ENCODE results near the gene ADSS1. TPM values are rescaled to one million over a fixed set of nuclear protein-coding genes. Genes with fewer than 3 reads are reported as not detected.

ADSS1 gene
- total and polyA plus RNA-seq, 4 donors = 1.8 to 18.8 (median 12.2) TPM

DNA sequence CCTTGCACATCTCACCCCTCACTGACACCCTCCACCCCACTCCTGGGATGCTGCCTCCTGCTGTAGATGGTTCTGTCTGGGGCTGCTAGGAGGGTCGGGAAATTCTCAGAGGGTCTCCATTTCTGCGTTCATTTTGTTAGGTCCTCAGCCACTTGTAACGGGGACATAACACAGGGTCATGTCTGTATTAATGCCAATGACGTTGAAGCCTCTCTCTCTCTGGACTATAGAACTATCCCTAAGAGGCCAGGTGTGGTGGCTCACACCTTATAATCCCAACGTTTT lies 43.5 kb downstream of the ADSS1 start:
- TF ChIP-seq SP1 (IDR thresholded peaks at IDR 0.05) = no peak
- TF ChIP-seq, protein P1, sequence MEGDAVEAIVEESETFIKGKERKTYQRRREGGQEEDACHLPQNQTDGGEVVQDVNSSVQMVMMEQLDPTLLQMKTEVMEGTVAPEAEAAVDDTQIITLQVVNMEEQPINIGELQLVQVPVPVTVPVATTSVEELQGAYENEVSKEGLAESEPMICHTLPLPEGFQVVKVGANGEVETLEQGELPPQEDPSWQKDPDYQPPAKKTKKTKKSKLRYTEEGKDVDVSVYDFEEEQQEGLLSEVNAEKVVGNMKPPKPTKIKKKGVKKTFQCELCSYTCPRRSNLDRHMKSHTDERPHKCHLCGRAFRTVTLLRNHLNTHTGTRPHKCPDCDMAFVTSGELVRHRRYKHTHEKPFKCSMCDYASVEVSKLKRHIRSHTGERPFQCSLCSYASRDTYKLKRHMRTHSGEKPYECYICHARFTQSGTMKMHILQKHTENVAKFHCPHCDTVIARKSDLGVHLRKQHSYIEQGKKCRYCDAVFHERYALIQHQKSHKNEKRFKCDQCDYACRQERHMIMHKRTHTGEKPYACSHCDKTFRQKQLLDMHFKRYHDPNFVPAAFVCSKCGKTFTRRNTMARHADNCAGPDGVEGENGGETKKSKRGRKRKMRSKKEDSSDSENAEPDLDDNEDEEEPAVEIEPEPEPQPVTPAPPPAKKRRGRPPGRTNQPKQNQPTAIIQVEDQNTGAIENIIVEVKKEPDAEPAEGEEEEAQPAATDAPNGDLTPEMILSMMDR (IDR thresholded peaks at IDR 0.05; ENCODE audit: low read depth, low read length, missing input control) = no peak
- TF ChIP-seq, protein P2, sequence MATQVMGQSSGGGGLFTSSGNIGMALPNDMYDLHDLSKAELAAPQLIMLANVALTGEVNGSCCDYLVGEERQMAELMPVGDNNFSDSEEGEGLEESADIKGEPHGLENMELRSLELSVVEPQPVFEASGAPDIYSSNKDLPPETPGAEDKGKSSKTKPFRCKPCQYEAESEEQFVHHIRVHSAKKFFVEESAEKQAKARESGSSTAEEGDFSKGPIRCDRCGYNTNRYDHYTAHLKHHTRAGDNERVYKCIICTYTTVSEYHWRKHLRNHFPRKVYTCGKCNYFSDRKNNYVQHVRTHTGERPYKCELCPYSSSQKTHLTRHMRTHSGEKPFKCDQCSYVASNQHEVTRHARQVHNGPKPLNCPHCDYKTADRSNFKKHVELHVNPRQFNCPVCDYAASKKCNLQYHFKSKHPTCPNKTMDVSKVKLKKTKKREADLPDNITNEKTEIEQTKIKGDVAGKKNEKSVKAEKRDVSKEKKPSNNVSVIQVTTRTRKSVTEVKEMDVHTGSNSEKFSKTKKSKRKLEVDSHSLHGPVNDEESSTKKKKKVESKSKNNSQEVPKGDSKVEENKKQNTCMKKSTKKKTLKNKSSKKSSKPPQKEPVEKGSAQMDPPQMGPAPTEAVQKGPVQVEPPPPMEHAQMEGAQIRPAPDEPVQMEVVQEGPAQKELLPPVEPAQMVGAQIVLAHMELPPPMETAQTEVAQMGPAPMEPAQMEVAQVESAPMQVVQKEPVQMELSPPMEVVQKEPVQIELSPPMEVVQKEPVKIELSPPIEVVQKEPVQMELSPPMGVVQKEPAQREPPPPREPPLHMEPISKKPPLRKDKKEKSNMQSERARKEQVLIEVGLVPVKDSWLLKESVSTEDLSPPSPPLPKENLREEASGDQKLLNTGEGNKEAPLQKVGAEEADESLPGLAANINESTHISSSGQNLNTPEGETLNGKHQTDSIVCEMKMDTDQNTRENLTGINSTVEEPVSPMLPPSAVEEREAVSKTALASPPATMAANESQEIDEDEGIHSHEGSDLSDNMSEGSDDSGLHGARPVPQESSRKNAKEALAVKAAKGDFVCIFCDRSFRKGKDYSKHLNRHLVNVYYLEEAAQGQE (IDR thresholded peaks at IDR 0.05) = no peak
- no peak for TF ChIP-seq JUND (IDR thresholded peaks at IDR 0.05)
- TF ChIP-seq, protein P3, sequence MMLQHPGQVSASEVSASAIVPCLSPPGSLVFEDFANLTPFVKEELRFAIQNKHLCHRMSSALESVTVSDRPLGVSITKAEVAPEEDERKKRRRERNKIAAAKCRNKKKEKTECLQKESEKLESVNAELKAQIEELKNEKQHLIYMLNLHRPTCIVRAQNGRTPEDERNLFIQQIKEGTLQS (IDR thresholded peaks at IDR 0.05) = no peak
- TF ChIP-seq FOXA2 (IDR thresholded peaks at IDR 0.05) = no peak
- DNase-seq (ENCODE audit: low spot score) = no peak
- Histone ChIP-seq H3K4me1 (ENCODE audit: control insufficient read depth in 4 of 4, insufficient read depth in 4 of 4, low read length in 3 of 4) (peaks cover 5 to 34% (median 18%) of the 10 kb centered on the region in 4 donors), H3K36me3 (ENCODE audit: control insufficient read depth in 4 of 4, insufficient read depth in 3 of 4, low read depth in 1 of 4, low read length in 3 of 4) (peaks cover 7 to 18% (median 16%) of the 10 kb centered on the region in 4 donors), H3K27ac (ENCODE audit: low read depth in 1 of 2, low read length in 2 of 2) (peak overlapping the region; percentile 44 to 79), H3K4me3 (ENCODE audit: low read depth in 1 of 3, low read length in 3 of 3) (peak overlapping the region in 1 of 3 donors; percentile 48), H3K9ac (ENCODE audit: low read depth in 1 of 2, low read length in 2 of 2) (peak overlapping the region in 1 of 2 donors; percentile 94), H3K27me3 (ENCODE audit: control insufficient read depth in 4 of 4, insufficient read depth in 4 of 4, low read length in 3 of 4) (no peaks in the 10 kb centered on the region), H3K9me3 (ENCODE audit: control insufficient read depth in 4 of 4, low read length in 3 of 4) (no peaks in the 10 kb centered on the region)
- 52% methylated on average over 5 of the region's 5 CpGs for WGBS

DNA sequence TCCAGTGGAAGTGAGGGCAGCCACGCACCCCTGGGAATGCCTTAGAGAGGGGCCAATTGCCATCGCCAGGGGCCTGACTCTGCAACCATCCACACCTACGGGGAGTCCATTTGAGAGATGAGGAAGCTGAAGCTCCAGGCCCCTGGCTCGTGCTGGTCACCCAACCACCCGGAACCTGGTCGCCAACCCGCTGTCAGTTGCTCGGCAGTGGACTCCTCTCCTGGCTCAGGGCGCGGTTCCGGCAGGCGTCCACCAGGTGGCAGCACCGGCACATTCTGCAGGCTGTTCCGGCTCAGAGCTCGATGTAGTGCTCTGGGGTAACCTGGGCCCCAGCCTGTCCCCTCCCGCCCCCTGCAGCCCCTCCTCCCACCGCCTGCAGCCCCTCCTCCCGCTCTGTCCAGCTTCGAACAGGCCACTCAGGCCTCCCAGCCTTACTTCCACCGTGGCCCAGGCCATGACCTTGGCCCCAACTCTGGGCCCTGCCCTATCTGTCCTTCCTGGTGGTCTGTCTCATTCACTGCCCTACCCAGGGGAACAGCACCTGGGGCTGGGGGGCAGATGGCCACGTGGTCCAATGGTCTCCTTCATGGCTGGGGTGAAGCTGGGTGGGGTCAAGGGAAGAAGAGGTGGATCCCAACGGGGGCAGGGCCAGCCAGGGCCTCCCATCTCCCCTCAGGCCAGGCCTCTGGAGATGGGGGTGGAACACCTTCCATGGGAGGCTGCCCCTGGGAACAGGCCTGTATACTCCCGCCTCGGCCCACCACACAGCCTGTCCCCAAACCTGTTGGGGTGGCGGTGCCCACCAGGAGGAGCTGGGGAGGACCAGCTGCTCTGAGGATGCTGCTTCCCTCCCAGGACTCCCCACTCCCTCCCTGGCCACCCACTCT lies 44.7 kb downstream of the ADSS1 start:
- peak; percentile 97 for DNase-seq (ENCODE audit: low spot score)
- no peaks in the 10 kb centered on the region for H3K27me3 ChIP-seq (ENCODE audit: control insufficient read depth in 4 of 4, insufficient read depth in 4 of 4, low read length in 3 of 4)
- H3K9me3 ChIP-seq (ENCODE audit: control insufficient read depth in 4 of 4, low read length in 3 of 4) = no peaks in the 10 kb centered on the region
- peak overlapping the region in 1 of 3 donors; percentile 48 for H3K4me3 ChIP-seq (ENCODE audit: low read depth in 1 of 3, low read length in 3 of 3)
- H3K9ac ChIP-seq (ENCODE audit: low read depth in 1 of 2, low read length in 2 of 2) = no peak overlapping the region
- H3K27ac ChIP-seq (ENCODE audit: low read depth in 1 of 2, low read length in 2 of 2) = peak overlapping the region in 1 of 2 donors; percentile 54
- TF ChIP-seq FOXA1 (IDR thresholded peaks at IDR 0.05) (no peak), RXRA (IDR thresholded peaks at IDR 0.05) (peak in 1 of 2 donors; percentile 25), RAD21 (IDR thresholded peaks at IDR 0.05) (peak; percentile 80 to 86)
- TF ChIP-seq, protein P1 (IDR thresholded peaks at IDR 0.05; ENCODE audit: low read depth, low read length, missing input control) = peak; percentile 97
- peaks cover 11 to 27% (median 18%) of the 10 kb centered on the region in 4 donors for H3K36me3 ChIP-seq (ENCODE audit: control insufficient read depth in 4 of 4, insufficient read depth in 3 of 4, low read depth in 1 of 4, low read length in 3 of 4)
- peaks cover 5 to 34% (median 18%) of the 10 kb centered on the region in 4 donors for H3K4me1 ChIP-seq (ENCODE audit: control insufficient read depth in 4 of 4, insufficient read depth in 4 of 4, low read length in 3 of 4)
- 10% methylated on average over 25 of the region's 25 CpGs for WGBS
